Activated CD4-positive, CD25-positive, alpha-beta regulatory T cell treated with anti-CD3 and anti-CD28 coated beads, Interleukin-2, amount 50 U/mL, for 24 hours (primary cell): ENCODE results near the gene BTBD16.
A peak's percentile ranks its signal among the peaks of the same experiment; 100 is the strongest.

Experiments
- ATAC-seq, 2 donors: fragments of 150-1000 bp; cut with Tn5 transposase; one replicate each; pipeline ENCODE4 v1.10.0; 2021; ENCODE audit warnings: mild to moderate bottlenecking in 1 of 2, moderate library complexity in 1 of 2

BTBD16 gene

GRCh38 chr10:122248356-122249302 lies 22.5 kb upstream of the BTBD16 start:
- no peak for ATAC-seq

GRCh38 chr10:122249303-122249850 lies 21.7 kb upstream of the BTBD16 start:
- no peak for ATAC-seq

GRCh38 chr10:122249991-122250750 lies 20.9 kb upstream of the BTBD16 start:
- ATAC-seq, result no peak

GRCh38 chr10:122251459-122252255 lies 19.4 kb upstream of the BTBD16 start:
- no peak for ATAC-seq

GRCh38 chr10:122252805-122253204 lies 18.3 kb upstream of the BTBD16 start:
- no peak for ATAC-seq

GRCh38 chr10:122253605-122254004 lies 17.5 kb upstream of the BTBD16 start:
- ATAC-seq, result no peak

- ATAC-seq, result no peak
Measured at GRCh38 chr10:122254831-122255230, 16.3 kb upstream of the BTBD16 start.

- no peak for ATAC-seq
Measured at GRCh38 chr10:122255509-122256301, 15.4 kb upstream of the BTBD16 start.

- ATAC-seq, result no peak
Measured at GRCh38 chr10:122257041-122257440, 14.1 kb upstream of the BTBD16 start.

GRCh38 chr10:122258136-122259074 lies 12.7 kb upstream of the BTBD16 start:
- ATAC-seq, result no peak

- no peak for ATAC-seq
Measured at GRCh38 chr10:122259075-122259466, 12.0 kb upstream of the BTBD16 start.

- no peak for ATAC-seq
Measured at GRCh38 chr10:122261584-122261983, 9.5 kb upstream of the BTBD16 start.

- no peak for ATAC-seq
Measured at GRCh38 chr10:122263971-122264370, 7.1 kb upstream of the BTBD16 start.

GRCh38 chr10:122264436-122264835 lies 6.7 kb upstream of the BTBD16 start:
- ATAC-seq, result no peak

GRCh38 chr10:122264931-122265330 lies 6.2 kb upstream of the BTBD16 start:
- ATAC-seq, result no peak

GRCh38 chr10:122265896-122266295 lies 5.2 kb upstream of the BTBD16 start:
- no peak for ATAC-seq

- ATAC-seq, result peak; percentile 38 to 49
Measured at GRCh38 chr10:122267849-122268737, 3.0 kb upstream of the BTBD16 start.

GRCh38 chr10:122269059-122269687 lies 1.9 kb upstream of the BTBD16 start:
- ATAC-seq, result no peak

- no peak for ATAC-seq
Measured at GRCh38 chr10:122273966-122274545, 3.0 kb downstream of the BTBD16 start.
